C1 segment of cervical spinal cord (tissue), 14 donors: ENCODE measurements around the gene LMO1.

ENCODE experiments used
- DNase-seq, 14 donors: peaks; one replicate each; lab custom pipeline; 2025; lab: John Stamatoyannopoulos, UW

Gene LMO1

GRCh38 chr11:8288166-8288772, 24.6 kb upstream of the LMO1 start:
- no peak for DNase-seq

- no peak for DNase-seq
Observed at GRCh38 chr11:8287703-8288102, 24.0 kb upstream of the LMO1 start.

- DNase-seq: no peak
Observed at GRCh38 chr11:8287297-8287696, 23.6 kb upstream of the LMO1 start.

- DNase-seq: no peak
Observed at GRCh38 chr11:8286886-8287285, 23.2 kb upstream of the LMO1 start.

- no peak for DNase-seq
Observed at GRCh38 chr11:8285796-8286195, 22.1 kb upstream of the LMO1 start.

GRCh38 chr11:8285228-8285627, 21.6 kb upstream of the LMO1 start:
- no peak for DNase-seq

- DNase-seq: peak in 1 of 14 donors; percentile 21
Observed at GRCh38 chr11:8283465-8284230, 20.0 kb upstream of the LMO1 start.

GRCh38 chr11:8283100-8283464, 19.4 kb upstream of the LMO1 start:
- DNase-seq: no peak

GRCh38 chr11:8282631-8283030, 19.0 kb upstream of the LMO1 start:
- DNase-seq: no peak

GRCh38 chr11:8281266-8281665, 17.6 kb upstream of the LMO1 start:
- no peak for DNase-seq

- DNase-seq: no peak
Observed at GRCh38 chr11:8277691-8278090, 14.0 kb upstream of the LMO1 start.

- DNase-seq: no peak
Observed at GRCh38 chr11:8276528-8276927, 12.8 kb upstream of the LMO1 start.

GRCh38 chr11:8273287-8273686, 9.6 kb upstream of the LMO1 start:
- no peak for DNase-seq

GRCh38 chr11:8271106-8271886, 7.6 kb upstream of the LMO1 start:
- no peak for DNase-seq

- no peak for DNase-seq
Observed at GRCh38 chr11:8269636-8270035, 6.0 kb upstream of the LMO1 start.

- no peak for DNase-seq
Observed at GRCh38 chr11:8268530-8269400, 5.1 kb upstream of the LMO1 start.

- DNase-seq: no peak
Observed at GRCh38 chr11:8267831-8268529, 4.3 kb upstream of the LMO1 start.

- no peak for DNase-seq
Observed at GRCh38 chr11:8267280-8267679, 3.6 kb upstream of the LMO1 start.

- no peak for DNase-seq
Observed at GRCh38 chr11:8266246-8267241, 2.9 kb upstream of the LMO1 start.

- no peak for DNase-seq
Observed at GRCh38 chr11:8265681-8266241, 2.1 kb upstream of the LMO1 start.
